Suprapubic skin (tissue), 3 donors: ENCODE measurements around the gene NLN.
"Not testable (repeated sequence)": the region's sequence is repeated elsewhere in the genome, so short reads cannot be mapped to it uniquely, and the experiment has no call there.

Experiments used
- CTCF ChIP-seq, 2 donors: fragments of 200-600 bp in 1 of 2; fragments of 450-650 bp in 1 of 2; sonication (generic) in 1 of 2; IDR thresholded peaks; one replicate each; pipeline ENCODE4 v1.5.1; 2016 to 2019; ENCODE audit warnings: antibody characterized with exemption in 2 of 2, mild to moderate bottlenecking in 1 of 2, moderate library complexity in 1 of 2
- POLR2A ChIP-seq, 2 donors: fragments of 450-650 bp; IDR thresholded peaks; one replicate each; pipeline ENCODE4 v1.6.1; 2017; ENCODE audit warnings: antibody characterized with exemption in 2 of 2, mild to moderate bottlenecking in 2 of 2, moderate library complexity in 2 of 2

- TF ChIP-seq POLR2A, CTCF (IDR thresholded peaks at IDR 0.05): not testable (repeated sequence)
These were observed 122.8 kb downstream of the NLN start for GRCh38 chr5:65844763-65845162.
